ENCODE measurements around the gene PABPC3. TPM values are rescaled to one million over a fixed set of nuclear protein-coding genes. Genes with fewer than 3 reads are reported as not detected.

PABPC3 gene
- total RNA-seq, 1 experiment from 2014 or later, result 0.18 TPM

Other genes starting within 250 kb of the PABPC3 start
- gene AMER2, start 76.2 kb downstream of the PABPC3 start, total RNA-seq (2021; ENCODE audit: unreplicated experiment), result not detected
- gene MTMR6, start 191.4 kb downstream of the PABPC3 start, total RNA-seq (2021; ENCODE audit: unreplicated experiment), result 9.7 TPM
- gene NUP58, start 205.5 kb downstream of the PABPC3 start, total RNA-seq (2021; ENCODE audit: unreplicated experiment), result 40.0 TPM